Measurements from ENCODE around the gene TECPR2. TPM values are rescaled to one million over a fixed set of nuclear protein-coding genes. Genes with fewer than 3 reads are reported as not detected.

The TECPR2 gene
- total and polyA plus RNA-seq, 2 of the 13 experiments (the other 11 are each of a cell fraction or from before 2014, with no cell fraction given): 3.5 to 5.7 TPM

GRCh38 chr14:102316743-102317563 is 45.8 kb upstream of the TECPR2 start (continued):
- TF ChIP-seq ELK4 (CRISPR knock-in tag; IDR thresholded peaks at IDR 0.05; ENCODE audit: borderline replicate concordance) (no peak), ARID4A (CRISPR knock-in tag; IDR thresholded peaks at IDR 0.05; ENCODE audit: borderline replicate concordance) (peak; percentile 74; the same call in 1 of the 2 replicates), NCOR1 (IDR thresholded peaks at IDR 0.05; ENCODE audit: borderline replicate concordance, low read length) (peak; percentile 20; the same call in 1 of the 2 replicates), ZNF605 (CRISPR knock-in tag; IDR thresholded peaks at IDR 0.05) (peak; percentile 71; the same call in 1 of the 2 replicates), PBX3 (CRISPR knock-in tag; IDR thresholded peaks at IDR 0.05; ENCODE audit: borderline replicate concordance) (no peak), ZNF256 (CRISPR knock-in tag; conservative IDR thresholded peaks at IDR 0.05) (0 out of 2 replicates have a peak, but pooled peaks have one; percentile 39), NBN (conservative IDR thresholded peaks at IDR 0.05) (no peak), ZNF572 (CRISPR knock-in tag; IDR thresholded peaks at IDR 0.05) (peak; percentile 86; the same call in 1 of the 2 replicates), ERF (CRISPR knock-in tag; IDR thresholded peaks at IDR 0.05) (peak; percentile 81), ZFP62 (CRISPR knock-in tag; IDR thresholded peaks at IDR 0.05) (no peak), RAD21 (CRISPR knock-in tag; IDR thresholded peaks at IDR 0.05) (0 out of 2 replicates have a peak, but pooled peaks have one; percentile 26), FIP1L1 (IDR thresholded peaks at IDR 0.05; ENCODE audit: borderline replicate concordance, insufficient read depth, low read depth, low read length) (no peak), RXRA (CRISPR knock-in tag; IDR thresholded peaks at IDR 0.05) (peak; percentile 56), CBX2 (IDR thresholded peaks at IDR 0.05; ENCODE audit: low read depth, low read length) (no peak), CBX2 (CRISPR knock-in tag; IDR thresholded peaks at IDR 0.05; ENCODE audit: low read depth) (no peak), ZC3H13 (CRISPR knock-in tag; IDR thresholded peaks at IDR 0.05) (0 out of 2 replicates have a peak, but pooled peaks have one; percentile 15), PCBP2 (optimal IDR thresholded peaks at IDR 0.05; ENCODE audit: low read depth, low read length, poor library complexity, severe bottlenecking) (no peak), POGK (CRISPR knock-in tag; conservative IDR thresholded peaks at IDR 0.05) (peak; percentile 76; the same call in 1 of the 2 replicates), PAX8 (CRISPR knock-in tag; IDR thresholded peaks at IDR 0.05; ENCODE audit: borderline replicate concordance) (no peak), RFX3 (CRISPR knock-in tag; IDR thresholded peaks at IDR 0.05) (0 out of 2 replicates have a peak, but pooled peaks have one; percentile 7)
